GM19455 (cell line): ENCODE data around the gene OPA3.

ENCODE experiments used
- ATAC-seq: cut with Tn5 transposase; IDR thresholded peaks from one replicate; pipeline ENCODE4 v1.9.1; 2021; ENCODE audit not compliant: unreplicated experiment

Gene OPA3

GRCh38 chr19:45598267-45599001 lies 13.8 kb upstream of the OPA3 start:
- no peak for ATAC-seq

GRCh38 chr19:45597425-45598111 lies 13.0 kb upstream of the OPA3 start:
- ATAC-seq = no peak

- no peak for ATAC-seq
Measured at GRCh38 chr19:45595814-45596213, 11.2 kb upstream of the OPA3 start.

- ATAC-seq = no peak
Measured at GRCh38 chr19:45593520-45593919, 8.9 kb upstream of the OPA3 start.

GRCh38 chr19:45592366-45592765 lies 7.8 kb upstream of the OPA3 start:
- no peak for ATAC-seq

GRCh38 chr19:45591638-45592005 lies 7.0 kb upstream of the OPA3 start:
- no peak for ATAC-seq

GRCh38 chr19:45591004-45591637 lies 6.5 kb upstream of the OPA3 start:
- ATAC-seq = no peak

- ATAC-seq = no peak
Measured at GRCh38 chr19:45590300-45591003, 5.8 kb upstream of the OPA3 start.

- no peak for ATAC-seq
Measured at GRCh38 chr19:45589768-45590167, 5.2 kb upstream of the OPA3 start.

GRCh38 chr19:45587873-45588272 lies 3.3 kb upstream of the OPA3 start:
- ATAC-seq = no peak

GRCh38 chr19:45585158-45585577 lies 566 bp upstream of the OPA3 start:
- ATAC-seq = no peak

GRCh38 chr19:45581576-45581975 lies 3.0 kb downstream of the OPA3 start:
- ATAC-seq = no peak

GRCh38 chr19:45578861-45579260 lies 5.7 kb downstream of the OPA3 start:
- ATAC-seq = no peak

GRCh38 chr19:45577111-45577905 lies 7.3 kb downstream of the OPA3 start:
- no peak for ATAC-seq

- no peak for ATAC-seq
Measured at GRCh38 chr19:45576682-45577081, 7.9 kb downstream of the OPA3 start.

- no peak for ATAC-seq
Measured at GRCh38 chr19:45575216-45575615, 9.4 kb downstream of the OPA3 start.

GRCh38 chr19:45574526-45574925 lies 10.1 kb downstream of the OPA3 start:
- ATAC-seq = no peak

GRCh38 chr19:45571457-45572220 lies 13.0 kb downstream of the OPA3 start:
- no peak for ATAC-seq

GRCh38 chr19:45569619-45570421 lies 14.8 kb downstream of the OPA3 start:
- no peak for ATAC-seq
